ENCODE results near the gene PPEF1. TPM values are rescaled to one million over a fixed set of nuclear protein-coding genes. Genes with fewer than 3 reads are reported as not detected.

The PPEF1 gene
- total and polyA plus RNA-seq, 2 of the 8 experiments (the other 6 are each of a cell fraction or from before 2014, with no cell fraction given), result 0.08 to 0.30 TPM

DNA sequence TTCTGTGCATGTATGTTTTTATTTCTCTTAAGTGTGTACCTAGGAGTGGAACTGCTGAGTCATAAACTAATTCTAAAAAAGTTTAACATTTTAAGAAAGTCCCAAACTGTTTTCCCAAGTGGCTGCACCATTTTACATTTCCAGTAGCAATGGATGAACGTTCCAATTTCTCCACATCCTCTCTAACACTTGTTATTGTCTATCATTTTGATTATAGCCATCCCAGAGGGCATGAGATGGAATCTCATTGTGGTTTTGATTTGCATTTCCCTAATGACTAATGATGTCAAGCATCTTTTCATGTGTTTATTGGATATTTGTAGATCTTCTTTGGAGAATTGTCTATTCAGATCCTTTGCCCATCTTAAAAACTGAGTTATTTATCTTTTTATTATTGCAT, 82.5 kb downstream of the PPEF1 start (continued):
- TF ChIP-seq, protein P1, sequence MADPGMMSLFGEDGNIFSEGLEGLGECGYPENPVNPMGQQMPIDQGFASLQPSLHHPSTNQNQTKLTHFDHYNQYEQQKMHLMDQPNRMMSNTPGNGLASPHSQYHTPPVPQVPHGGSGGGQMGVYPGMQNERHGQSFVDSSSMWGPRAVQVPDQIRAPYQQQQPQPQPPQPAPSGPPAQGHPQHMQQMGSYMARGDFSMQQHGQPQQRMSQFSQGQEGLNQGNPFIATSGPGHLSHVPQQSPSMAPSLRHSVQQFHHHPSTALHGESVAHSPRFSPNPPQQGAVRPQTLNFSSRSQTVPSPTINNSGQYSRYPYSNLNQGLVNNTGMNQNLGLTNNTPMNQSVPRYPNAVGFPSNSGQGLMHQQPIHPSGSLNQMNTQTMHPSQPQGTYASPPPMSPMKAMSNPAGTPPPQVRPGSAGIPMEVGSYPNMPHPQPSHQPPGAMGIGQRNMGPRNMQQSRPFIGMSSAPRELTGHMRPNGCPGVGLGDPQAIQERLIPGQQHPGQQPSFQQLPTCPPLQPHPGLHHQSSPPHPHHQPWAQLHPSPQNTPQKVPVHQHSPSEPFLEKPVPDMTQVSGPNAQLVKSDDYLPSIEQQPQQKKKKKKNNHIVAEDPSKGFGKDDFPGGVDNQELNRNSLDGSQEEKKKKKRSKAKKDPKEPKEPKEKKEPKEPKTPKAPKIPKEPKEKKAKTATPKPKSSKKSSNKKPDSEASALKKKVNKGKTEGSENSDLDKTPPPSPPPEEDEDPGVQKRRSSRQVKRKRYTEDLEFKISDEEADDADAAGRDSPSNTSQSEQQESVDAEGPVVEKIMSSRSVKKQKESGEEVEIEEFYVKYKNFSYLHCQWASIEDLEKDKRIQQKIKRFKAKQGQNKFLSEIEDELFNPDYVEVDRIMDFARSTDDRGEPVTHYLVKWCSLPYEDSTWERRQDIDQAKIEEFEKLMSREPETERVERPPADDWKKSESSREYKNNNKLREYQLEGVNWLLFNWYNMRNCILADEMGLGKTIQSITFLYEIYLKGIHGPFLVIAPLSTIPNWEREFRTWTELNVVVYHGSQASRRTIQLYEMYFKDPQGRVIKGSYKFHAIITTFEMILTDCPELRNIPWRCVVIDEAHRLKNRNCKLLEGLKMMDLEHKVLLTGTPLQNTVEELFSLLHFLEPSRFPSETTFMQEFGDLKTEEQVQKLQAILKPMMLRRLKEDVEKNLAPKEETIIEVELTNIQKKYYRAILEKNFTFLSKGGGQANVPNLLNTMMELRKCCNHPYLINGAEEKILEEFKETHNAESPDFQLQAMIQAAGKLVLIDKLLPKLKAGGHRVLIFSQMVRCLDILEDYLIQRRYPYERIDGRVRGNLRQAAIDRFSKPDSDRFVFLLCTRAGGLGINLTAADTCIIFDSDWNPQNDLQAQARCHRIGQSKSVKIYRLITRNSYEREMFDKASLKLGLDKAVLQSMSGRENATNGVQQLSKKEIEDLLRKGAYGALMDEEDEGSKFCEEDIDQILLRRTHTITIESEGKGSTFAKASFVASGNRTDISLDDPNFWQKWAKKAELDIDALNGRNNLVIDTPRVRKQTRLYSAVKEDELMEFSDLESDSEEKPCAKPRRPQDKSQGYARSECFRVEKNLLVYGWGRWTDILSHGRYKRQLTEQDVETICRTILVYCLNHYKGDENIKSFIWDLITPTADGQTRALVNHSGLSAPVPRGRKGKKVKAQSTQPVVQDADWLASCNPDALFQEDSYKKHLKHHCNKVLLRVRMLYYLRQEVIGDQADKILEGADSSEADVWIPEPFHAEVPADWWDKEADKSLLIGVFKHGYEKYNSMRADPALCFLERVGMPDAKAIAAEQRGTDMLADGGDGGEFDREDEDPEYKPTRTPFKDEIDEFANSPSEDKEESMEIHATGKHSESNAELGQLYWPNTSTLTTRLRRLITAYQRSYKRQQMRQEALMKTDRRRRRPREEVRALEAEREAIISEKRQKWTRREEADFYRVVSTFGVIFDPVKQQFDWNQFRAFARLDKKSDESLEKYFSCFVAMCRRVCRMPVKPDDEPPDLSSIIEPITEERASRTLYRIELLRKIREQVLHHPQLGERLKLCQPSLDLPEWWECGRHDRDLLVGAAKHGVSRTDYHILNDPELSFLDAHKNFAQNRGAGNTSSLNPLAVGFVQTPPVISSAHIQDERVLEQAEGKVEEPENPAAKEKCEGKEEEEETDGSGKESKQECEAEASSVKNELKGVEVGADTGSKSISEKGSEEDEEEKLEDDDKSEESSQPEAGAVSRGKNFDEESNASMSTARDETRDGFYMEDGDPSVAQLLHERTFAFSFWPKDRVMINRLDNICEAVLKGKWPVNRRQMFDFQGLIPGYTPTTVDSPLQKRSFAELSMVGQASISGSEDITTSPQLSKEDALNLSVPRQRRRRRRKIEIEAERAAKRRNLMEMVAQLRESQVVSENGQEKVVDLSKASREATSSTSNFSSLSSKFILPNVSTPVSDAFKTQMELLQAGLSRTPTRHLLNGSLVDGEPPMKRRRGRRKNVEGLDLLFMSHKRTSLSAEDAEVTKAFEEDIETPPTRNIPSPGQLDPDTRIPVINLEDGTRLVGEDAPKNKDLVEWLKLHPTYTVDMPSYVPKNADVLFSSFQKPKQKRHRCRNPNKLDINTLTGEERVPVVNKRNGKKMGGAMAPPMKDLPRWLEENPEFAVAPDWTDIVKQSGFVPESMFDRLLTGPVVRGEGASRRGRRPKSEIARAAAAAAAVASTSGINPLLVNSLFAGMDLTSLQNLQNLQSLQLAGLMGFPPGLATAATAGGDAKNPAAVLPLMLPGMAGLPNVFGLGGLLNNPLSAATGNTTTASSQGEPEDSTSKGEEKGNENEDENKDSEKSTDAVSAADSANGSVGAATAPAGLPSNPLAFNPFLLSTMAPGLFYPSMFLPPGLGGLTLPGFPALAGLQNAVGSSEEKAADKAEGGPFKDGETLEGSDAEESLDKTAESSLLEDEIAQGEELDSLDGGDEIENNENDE (IDR thresholded peaks at IDR 0.05; ENCODE audit: insufficient replicate concordance, low read length), result no peak
- TF ChIP-seq GTF2F1 (IDR thresholded peaks at IDR 0.05; ENCODE audit: borderline replicate concordance, low read depth, low read length), result no peak

Measured in H1 (cell line).